CD14-positive monocyte (primary cell): Measurements from ENCODE around the gene RNF157. TPM values are rescaled to one million over a fixed set of nuclear protein-coding genes. Genes with fewer than 3 reads are reported as not detected.
A peak's percentile ranks its signal among the peaks of the same experiment; 100 is the strongest.

ENCODE experiments used
- DNase-seq, 3 donors: peaks; one replicate each; pipeline ENCODE4 v3.0.0-alpha.2; 2011 to 2022
- H2AFZ ChIP-seq: 2 replicates; pipeline ENCODE4 v1.6.0; 2012; ENCODE audit warnings: mild to moderate bottlenecking, low read depth, low read length, inconsistent platforms; ENCODE audit not compliant: insufficient read depth, poor library complexity, severe bottlenecking
- H3K27ac ChIP-seq, 2 donors: 1 replicate in 1 of 2; 2 replicates in 1 of 2; pipeline ENCODE4 v1.5.1; 2012 to 2013; ENCODE audit warnings: low read length in 2 of 2, control low read depth in 1 of 2, inconsistent platforms in 1 of 2, low read depth in 1 of 2, mild to moderate bottlenecking in 1 of 2
- H3K27me3 ChIP-seq, 2 donors: one replicate each; pipeline versions ENCODE4 v1.6.0 to v1.6.1; 2011 to 2013; ENCODE audit warnings: low read length in 2 of 2; ENCODE audit not compliant: control insufficient read depth in 2 of 2, insufficient read depth in 2 of 2
- H3K36me3 ChIP-seq, 2 donors: replicated peaks in 1 of 2; 1 replicate in 1 of 2; 2 replicates in 1 of 2; pipeline versions ENCODE4 v1.5.1 to v1.6.1; 2012 to 2013; ENCODE audit warnings: low read length in 2 of 2, control low read depth in 1 of 2, inconsistent platforms in 1 of 2, mild to moderate bottlenecking in 1 of 2; ENCODE audit not compliant: insufficient read depth in 2 of 2, control insufficient read depth in 1 of 2
- H3K4me1 ChIP-seq, 2 donors: 1 replicate in 1 of 2; 2 replicates in 1 of 2; pipeline versions ENCODE4 v1.5.1 to v1.6.1; 2012 to 2013; ENCODE audit warnings: low read length in 2 of 2, control low read depth in 1 of 2, inconsistent platforms in 1 of 2, mild to moderate bottlenecking in 1 of 2, moderate library complexity in 1 of 2; ENCODE audit not compliant: insufficient read depth in 2 of 2, control insufficient read depth in 1 of 2
- H3K4me2 ChIP-seq: replicated peaks from 2 replicates; pipeline ENCODE3; 2012; ENCODE audit warnings: low read length, moderate library complexity, mild to moderate bottlenecking; ENCODE audit not compliant: poor library complexity, severe bottlenecking; ENCODE audit errors: extremely low read depth
- H3K4me3 ChIP-seq, 3 experiments: fragments of 200-600 bp in 1 of 3; sonication (generic) in 1 of 3; replicated peaks in 1 of 3; 1 replicate in 2 of 3; 2 replicates in 1 of 3; pipeline ENCODE4 v1.5.1; 2011 to 2013; ENCODE audit warnings: low read length in 3 of 3, mild to moderate bottlenecking in 3 of 3, control low read depth in 2 of 3, low read depth in 2 of 3, inconsistent platforms in 1 of 3, moderate library complexity in 1 of 3
- H3K79me2 ChIP-seq: 2 replicates; pipeline ENCODE4 v1.6.0; 2012; ENCODE audit warnings: mild to moderate bottlenecking, control low read depth, inconsistent platforms, low read length, moderate library complexity; ENCODE audit not compliant: insufficient read depth
- H3K9ac ChIP-seq: 2 replicates; pipeline ENCODE4 v1.6.0; 2017; ENCODE audit warnings: low read length, mild to moderate bottlenecking; ENCODE audit not compliant: insufficient read depth, poor library complexity, severe bottlenecking
- H3K9me3 ChIP-seq, 2 donors: replicated peaks in 1 of 2; 1 replicate in 1 of 2; 2 replicates in 1 of 2; pipeline versions ENCODE4 v1.5.1 to v1.6.1; 2012 to 2013; ENCODE audit warnings: low read length in 2 of 2, control low read depth in 1 of 2; ENCODE audit not compliant: control insufficient read depth in 1 of 2, insufficient read depth in 1 of 2
- H4K20me1 ChIP-seq: 2 replicates; pipeline ENCODE4 v1.6.0; 2012; ENCODE audit warnings: mild to moderate bottlenecking, low read length, control low read depth, moderate library complexity; ENCODE audit not compliant: insufficient read depth
- H3K27ac Mint-ChIP-seq, 7 donors: one replicate each; pipeline ENCODE4 v1.8.0; 2020; ENCODE audit warnings: mild to moderate bottlenecking in 7 of 7, mixed read lengths in 7 of 7, moderate library complexity in 6 of 7, inconsistent platforms in 2 of 7
- H3K27me3 Mint-ChIP-seq, 3 donors: one replicate each; pipeline ENCODE4 v1.8.0; 2021 to 2022; ENCODE audit warnings: low read depth in 3 of 3, mild to moderate bottlenecking in 3 of 3, mixed read lengths in 3 of 3, moderate library complexity in 3 of 3, inconsistent platforms in 1 of 3
- H3K36me3 Mint-ChIP-seq, 2 donors: one replicate each; pipeline ENCODE4 v1.8.0; 2020; ENCODE audit warnings: mixed read lengths in 2 of 2, inconsistent platforms in 1 of 2, mild to moderate bottlenecking in 1 of 2
- H3K4me1 Mint-ChIP-seq: one replicate; pipeline ENCODE4 v1.8.0; 2020; ENCODE audit warnings: mild to moderate bottlenecking, mixed read lengths
- H3K4me3 Mint-ChIP-seq, 2 donors: one replicate each; pipeline ENCODE4 v1.8.0; 2020; ENCODE audit warnings: mild to moderate bottlenecking in 2 of 2, mixed read lengths in 2 of 2, moderate library complexity in 1 of 2
- H3K9me3 Mint-ChIP-seq, 7 donors: one replicate each; pipeline ENCODE4 v1.8.0; 2020 to 2022; ENCODE audit warnings: mixed read lengths in 7 of 7, mild to moderate bottlenecking in 6 of 7, moderate library complexity in 6 of 7, inconsistent platforms in 2 of 7
- WGBS: methylation state at CpG from one replicate; pipeline ENCODE4 v1.1.5; 2013; ENCODE audit warnings: missing lambda C conversion rate; ENCODE audit not compliant: insufficient coverage; 5-methylcytosine and 5-hydroxymethylcytosine counted together
- intact Hi-C, 2 donors: fragments of 100-400 bp; cut with micrococcal nuclease; formaldehyde crosslinking; loops; one replicate each; pipeline versions ENCODE4 v1.15.0 to v1.15.1; 2023
- polyA plus RNA-seq, 3 donors: library from polyadenylated mRNA; depleted of rRNA in 1 of 3; unstranded in 2 of 3; stranded (reverse) in 1 of 3; fragments of 300-500 nt in 2 of 3; fragments of >200 nt in 1 of 3; fragmentation: Illumina TruSeq in 2 of 3; gene quantifications; 1 replicate in 2 of 3; 2 replicates in 1 of 3; pipeline ENCODE4 v1.2.3, GENCODE V29; 2012 to 2021
- TF ChIP-seq, protein P1 (sequence below): fragments of 200-600 bp; IDR thresholded peaks from one replicate; pipeline ENCODE4 v1.8.0; 2022; ENCODE audit warnings: antibody characterized with exemption, mild to moderate bottlenecking

Gene RNF157
- polyA plus RNA-seq, 3 donors, result 0.03 TPM; not detected in 2

DNA sequence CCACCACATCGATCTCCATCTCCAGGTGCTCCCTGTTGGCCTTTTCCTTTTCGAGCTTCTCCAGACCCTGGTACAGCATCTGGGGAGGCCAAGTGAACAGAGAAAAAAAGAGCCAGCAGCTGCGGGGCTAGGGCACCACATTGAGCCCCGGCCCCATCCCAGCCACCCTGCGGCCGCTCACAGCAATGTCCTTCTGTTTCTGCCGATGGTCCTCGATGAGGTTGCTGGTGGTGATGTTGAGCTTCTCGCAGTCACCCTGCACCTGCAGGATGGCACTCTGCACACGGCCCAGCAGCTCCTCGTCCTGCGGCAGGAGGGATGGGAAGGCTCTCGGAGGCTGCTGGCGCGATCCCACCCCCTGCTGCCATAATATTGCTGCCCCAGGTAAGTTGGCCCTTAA, 40.4 kb upstream of the RNF157 start:
- H3K27ac Mint-ChIP-seq, result no peak overlapping the region
- Histone ChIP-seq H3K79me2 (no peaks in the 10 kb centered on the region), H3K9ac (no peak overlapping the region), H4K20me1 (no peaks in the 10 kb centered on the region), H3K27me3 (no peaks in the 10 kb centered on the region), H2AFZ (no peak overlapping the region), H3K4me2 (no peak overlapping the region), H3K36me3 (no peaks in the 10 kb centered on the region), H3K4me1 (no peaks in the 10 kb centered on the region), H3K4me3 (no peak overlapping the region), H3K27ac (no peak overlapping the region), H3K9me3 (no peaks in the 10 kb centered on the region)
- peaks cover 5% of the 10 kb centered on the region for H3K4me1 Mint-ChIP-seq
- no peaks in the 10 kb centered on the region for H3K9me3 Mint-ChIP-seq
- TF ChIP-seq, protein P1, sequence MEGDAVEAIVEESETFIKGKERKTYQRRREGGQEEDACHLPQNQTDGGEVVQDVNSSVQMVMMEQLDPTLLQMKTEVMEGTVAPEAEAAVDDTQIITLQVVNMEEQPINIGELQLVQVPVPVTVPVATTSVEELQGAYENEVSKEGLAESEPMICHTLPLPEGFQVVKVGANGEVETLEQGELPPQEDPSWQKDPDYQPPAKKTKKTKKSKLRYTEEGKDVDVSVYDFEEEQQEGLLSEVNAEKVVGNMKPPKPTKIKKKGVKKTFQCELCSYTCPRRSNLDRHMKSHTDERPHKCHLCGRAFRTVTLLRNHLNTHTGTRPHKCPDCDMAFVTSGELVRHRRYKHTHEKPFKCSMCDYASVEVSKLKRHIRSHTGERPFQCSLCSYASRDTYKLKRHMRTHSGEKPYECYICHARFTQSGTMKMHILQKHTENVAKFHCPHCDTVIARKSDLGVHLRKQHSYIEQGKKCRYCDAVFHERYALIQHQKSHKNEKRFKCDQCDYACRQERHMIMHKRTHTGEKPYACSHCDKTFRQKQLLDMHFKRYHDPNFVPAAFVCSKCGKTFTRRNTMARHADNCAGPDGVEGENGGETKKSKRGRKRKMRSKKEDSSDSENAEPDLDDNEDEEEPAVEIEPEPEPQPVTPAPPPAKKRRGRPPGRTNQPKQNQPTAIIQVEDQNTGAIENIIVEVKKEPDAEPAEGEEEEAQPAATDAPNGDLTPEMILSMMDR, result no peak
- H3K4me3 Mint-ChIP-seq, result no peak overlapping the region
- DNase-seq, result no peak
- H3K36me3 Mint-ChIP-seq, result no peaks in the 10 kb centered on the region
- intact Hi-C loops, result no loop called here
- 97% methylated on average over 12 of the region's 15 CpGs for WGBS
- peaks cover 3 to 5% (median 5%) of the 10 kb centered on the region in 3 donors for H3K27me3 Mint-ChIP-seq

DNA sequence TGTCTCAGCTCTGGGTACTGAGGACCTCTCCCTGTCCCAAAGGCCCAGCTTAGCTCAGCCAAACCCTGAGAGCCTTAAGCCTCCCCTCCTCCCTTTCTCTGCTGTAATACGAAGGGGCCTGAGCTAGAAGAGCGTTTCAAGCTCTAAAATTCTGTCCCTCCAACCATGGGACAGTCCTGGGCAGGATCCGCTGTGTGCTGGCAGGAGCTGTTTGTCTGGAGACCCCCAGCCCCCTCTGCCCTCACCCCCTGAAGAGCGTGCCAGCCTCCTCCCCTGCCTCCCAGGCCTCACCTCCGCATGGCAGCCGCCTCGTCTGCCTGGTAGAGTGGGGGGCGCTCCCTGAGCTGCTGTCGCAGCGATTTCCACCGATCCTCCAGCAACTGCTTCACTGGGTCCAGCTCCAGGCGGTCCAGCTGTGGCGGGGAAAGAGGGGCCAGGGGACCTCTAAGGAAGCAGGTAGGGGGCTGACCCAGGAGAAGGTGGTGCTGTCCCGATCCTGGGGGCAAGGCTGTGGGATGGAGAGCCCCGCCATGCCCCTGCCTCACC, 39.5 kb upstream of the RNF157 start:
- 67% methylated on average over 2 of the region's 15 CpGs for WGBS
- Histone ChIP-seq H3K4me2 (no peak overlapping the region), H3K79me2 (no peaks in the 10 kb centered on the region), H2AFZ (no peak overlapping the region), H3K36me3 (no peaks in the 10 kb centered on the region), H3K4me1 (no peaks in the 10 kb centered on the region), H3K4me3 (no peak overlapping the region), H3K27me3 (no peaks in the 10 kb centered on the region), H4K20me1 (no peaks in the 10 kb centered on the region), H3K9me3 (no peaks in the 10 kb centered on the region), H3K9ac (no peak overlapping the region), H3K27ac (no peak overlapping the region)
- intact Hi-C loops, result loop anchor here (1.0 to 10.0 kb wide), 4 partner anchors 38 to 159 kb away; partner anchors contain the start of gene RNF157 (in 1 of the 2)
- Mint-ChIP-seq H3K27ac (no peak overlapping the region), H3K4me1 (peaks cover 5% of the 10 kb centered on the region), H3K36me3 (no peaks in the 10 kb centered on the region), H3K4me3 (no peak overlapping the region), H3K9me3 (no peaks in the 10 kb centered on the region), H3K27me3 (peaks cover 3 to 5% (median 5%) of the 10 kb centered on the region in 3 donors)
- TF ChIP-seq, protein P1, result peak; percentile 61
- DNase-seq, result no peak
